Mammary epithelial cell (primary cell): Measurements from ENCODE around the gene STX8.

Experiments used
- CTCF ChIP-seq, 2 donors: IDR thresholded peaks in 1 of 2; conservative IDR thresholded peaks in 1 of 2; 2 replicates each; pipeline ENCODE4 v1.5.1; 2011 to 2012; ENCODE audit warnings: inconsistent platforms in 2 of 2, low read length in 2 of 2, mild to moderate bottlenecking in 2 of 2, control low read depth in 1 of 2, low read depth in 1 of 2; ENCODE audit not compliant: insufficient read depth in 1 of 2; ENCODE audit errors: extremely low read depth in 1 of 2
- EZH2 ChIP-seq: IDR thresholded peaks from 2 replicates; pipeline ENCODE4 v1.6.1; 2012; ENCODE audit warnings: low read length, inconsistent platforms, borderline replicate concordance

GRCh38 chr17:9356488-9356911, 219.1 kb downstream of the STX8 start:
- TF ChIP-seq CTCF (conservative IDR thresholded peaks at IDR 0.05 in 1 of 2, IDR thresholded peaks at IDR 0.05 in 1 of 2; ENCODE audit: extremely low read depth in 1 of 2, insufficient read depth in 1 of 2, low read depth in 1 of 2, low read length in 2 of 2) (no peak), EZH2 (no peak)
